Uterus (tissue), 4 donors: ENCODE results near the gene CAVIN2. TPM values are rescaled to one million over a fixed set of nuclear protein-coding genes. Genes with fewer than 3 reads are reported as not detected.

Source experiments
- DNase-seq, 2 donors: peaks; one replicate each; pipeline ENCODE4 v3.0.0-alpha.2; 2019 to 2020
- H3K27ac ChIP-seq, 2 donors: fragments of 200-600 bp; sonication (generic); 1 replicate in 1 of 2; 2 replicates in 1 of 2; pipeline ENCODE4 v1.5.1; 2016 to 2018
- H3K27me3 ChIP-seq, 2 donors: fragments of 200-600 bp; sonication (generic); one replicate each; pipeline ENCODE4 v1.5.1; 2018 to 2019; ENCODE audit warnings: control low read depth in 1 of 2
- H3K36me3 ChIP-seq, 2 donors: fragments of 200-600 bp; sonication (generic); one replicate each; pipeline ENCODE4 v1.5.1; 2019; ENCODE audit warnings: control low read depth in 1 of 2
- H3K4me1 ChIP-seq, 2 donors: fragments of 200-600 bp; sonication (generic); one replicate each; pipeline ENCODE4 v1.5.1; 2018 to 2019; ENCODE audit warnings: control low read depth in 1 of 2
- H3K4me3 ChIP-seq, 2 donors: fragments of 200-600 bp; sonication (generic); 1 replicate in 1 of 2; 2 replicates in 1 of 2; pipeline ENCODE4 v1.5.1; 2018 to 2019; ENCODE audit warnings: mild to moderate bottlenecking in 1 of 2
- H3K9me3 ChIP-seq, 2 donors: fragments of 200-600 bp; sonication (generic); one replicate each; pipeline ENCODE4 v1.5.1; 2019; ENCODE audit warnings: control low read depth in 1 of 2
- CTCF ChIP-seq, 4 experiments: fragments of 200-600 bp in 2 of 4; fragments of 450-650 bp in 2 of 4; sonication (generic) in 2 of 4; IDR thresholded peaks; one replicate each; pipeline ENCODE4 v1.5.1; 2016 to 2019; ENCODE audit warnings: antibody characterized with exemption in 4 of 4, mild to moderate bottlenecking in 2 of 4, moderate library complexity in 1 of 4
- POLR2A ChIP-seq, 2 donors: fragments of 450-650 bp; IDR thresholded peaks; one replicate each; pipeline ENCODE4 v1.6.1; 2016; ENCODE audit warnings: antibody characterized with exemption in 2 of 2, mild to moderate bottlenecking in 1 of 2, moderate library complexity in 1 of 2
- intact Hi-C: fragments of 100-400 bp; cut with DNase I; formaldehyde crosslinking; loops from one replicate; pipeline ENCODE4 v1.15.1; 2023; ENCODE audit warnings: low total_unique reads
- total RNA-seq, 4 donors: library from RNA; depleted of rRNA in 3 of 4; stranded (reverse); fragments of >200 nt in 3 of 4; gene quantifications; one replicate each; pipeline versions ENCODE4 v1.1.0 to v1.2.4, GENCODE V29; 2014 to 2023
- donor health status: DM: yes; HTN: yes; CAD: no.

Gene CAVIN2
- total RNA-seq, 4 donors from 2014 or later = 37.3 to 235 (median 121) TPM

- H3K27ac ChIP-seq = no peak overlapping the region
- H3K4me3 ChIP-seq = no peak overlapping the region
- no peaks in the 10 kb centered on the region for H3K4me1 ChIP-seq
- H3K9me3 ChIP-seq = no peaks in the 10 kb centered on the region
- intact Hi-C loops = no loop called here
- H3K36me3 ChIP-seq = no peaks in the 10 kb centered on the region
- no peak for DNase-seq
- TF ChIP-seq CTCF (IDR thresholded peaks at IDR 0.05) = no peak
- no peak for TF ChIP-seq POLR2A (IDR thresholded peaks at IDR 0.05)
- H3K27me3 ChIP-seq = no peaks in the 10 kb centered on the region
Measured at GRCh38 chr2:191859681-191860080, 12.8 kb upstream of the CAVIN2 start.

GRCh38 chr2:191857886-191858285, 11.0 kb upstream of the CAVIN2 start:
- H3K27ac ChIP-seq = no peak overlapping the region
- intact Hi-C loops = no loop called here
- H3K9me3 ChIP-seq = no peaks in the 10 kb centered on the region
- no peak overlapping the region for H3K4me3 ChIP-seq
- no peaks in the 10 kb centered on the region for H3K4me1 ChIP-seq
- no peak for TF ChIP-seq POLR2A (IDR thresholded peaks at IDR 0.05)
- no peak for TF ChIP-seq CTCF (IDR thresholded peaks at IDR 0.05)
- no peaks in the 10 kb centered on the region for H3K27me3 ChIP-seq
- no peaks in the 10 kb centered on the region for H3K36me3 ChIP-seq
- no peak for DNase-seq

GRCh38 chr2:191857259-191857805, 10.4 kb upstream of the CAVIN2 start:
- Histone ChIP-seq H3K36me3 (no peaks in the 10 kb centered on the region), H3K4me3 (no peak overlapping the region), H3K27me3 (no peaks in the 10 kb centered on the region), H3K9me3 (no peaks in the 10 kb centered on the region), H3K4me1 (no peaks in the 10 kb centered on the region), H3K27ac (no peak overlapping the region)
- DNase-seq = no peak
- intact Hi-C loops = no loop called here
- TF ChIP-seq CTCF (IDR thresholded peaks at IDR 0.05) = no peak
- TF ChIP-seq POLR2A (IDR thresholded peaks at IDR 0.05) = no peak

- Histone ChIP-seq H3K4me1 (no peaks in the 10 kb centered on the region), H3K27ac (peak overlapping the region in 1 of 2 donors; percentile 2), H3K27me3 (no peaks in the 10 kb centered on the region), H3K4me3 (no peak overlapping the region), H3K9me3 (no peaks in the 10 kb centered on the region), H3K36me3 (no peaks in the 10 kb centered on the region)
- TF ChIP-seq CTCF (IDR thresholded peaks at IDR 0.05) (no peak), POLR2A (IDR thresholded peaks at IDR 0.05) (no peak)
- no peak for DNase-seq
- intact Hi-C loops = no loop called here
Measured at GRCh38 chr2:191856111-191856876, 9.4 kb upstream of the CAVIN2 start.

- Histone ChIP-seq H3K4me1 (no peaks in the 10 kb centered on the region), H3K27me3 (no peaks in the 10 kb centered on the region), H3K27ac (no peak overlapping the region), H3K36me3 (no peaks in the 10 kb centered on the region), H3K4me3 (no peak overlapping the region), H3K9me3 (no peaks in the 10 kb centered on the region)
- no peak for DNase-seq
- TF ChIP-seq POLR2A (IDR thresholded peaks at IDR 0.05) = no peak
- no peak for TF ChIP-seq CTCF (IDR thresholded peaks at IDR 0.05)
- intact Hi-C loops = no loop called here
Measured at GRCh38 chr2:191855382-191855781, 8.5 kb upstream of the CAVIN2 start.
